ENCODE data around the gene NANOS1. TPM values are rescaled to one million over a fixed set of nuclear protein-coding genes. Genes with fewer than 3 reads are reported as not detected.

Gene NANOS1
- total and polyA plus RNA-seq, 2 experiments from 2014 or later: 1.6 to 2.9 TPM

DNA sequence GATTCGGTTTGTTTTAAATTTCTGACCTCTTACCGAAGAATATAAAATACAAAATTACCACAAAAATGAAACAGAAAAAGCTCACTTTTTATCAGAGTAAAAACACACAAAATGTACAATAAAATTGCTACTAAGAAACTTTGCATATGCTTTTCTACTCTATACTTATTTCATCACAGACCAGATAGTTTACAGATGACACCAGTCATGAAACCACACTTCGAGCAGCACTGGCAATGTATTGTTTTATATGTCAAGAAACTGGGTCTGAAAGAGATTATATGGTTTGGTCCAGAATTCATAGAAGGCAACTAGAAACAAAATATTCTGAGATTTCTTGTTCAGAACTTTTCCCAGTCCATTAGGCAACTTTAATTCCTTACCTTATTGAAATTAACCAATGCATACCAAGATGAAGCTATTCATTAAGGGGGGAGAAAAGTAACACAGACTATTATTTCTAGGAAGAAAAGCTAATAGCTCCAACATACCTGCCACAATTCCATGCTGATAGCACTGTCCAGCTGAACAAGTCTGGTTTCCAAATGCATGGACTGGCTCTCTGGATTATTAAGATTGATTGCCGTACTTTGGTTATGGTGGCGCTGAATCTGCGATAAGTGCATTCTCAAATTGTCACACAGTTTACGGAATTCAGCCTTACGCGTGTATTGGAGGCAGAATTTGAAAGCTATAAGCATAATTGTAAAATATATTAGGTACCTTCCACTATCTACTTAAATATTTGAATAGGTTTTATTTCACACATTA, 41.1 kb downstream of the NANOS1 start:
- no peak overlapping the region for H3K27ac Mint-ChIP-seq
- H3K4me1 Mint-ChIP-seq: no peaks in the 10 kb centered on the region
- peaks cover 89% of the 10 kb centered on the region for H3K36me3 Mint-ChIP-seq (ENCODE audit: low read depth)

More for the DNA sequence above, 41.1 kb downstream of the NANOS1 start:
- Histone ChIP-seq H3K9me2 (ENCODE audit: insufficient read depth) (no peaks in the 10 kb centered on the region), H4K20me1 (replicated peaks; ENCODE audit: insufficient read depth) (peaks cover 72% of the 10 kb centered on the region), H2AFZ (no peak overlapping the region), H3K27ac (ENCODE audit: low read depth) (no peak overlapping the region), H3K36me3 (ENCODE audit: insufficient read depth) (peaks cover 81% of the 10 kb centered on the region), H3K27me3 (ENCODE audit: insufficient read depth) (no peaks in the 10 kb centered on the region), H3K4me3 (no peak overlapping the region), H3K79me2 (replicated peaks; ENCODE audit: insufficient read depth) (peaks cover 100% of the 10 kb centered on the region), H3F3A (replicated peaks; ENCODE audit: low read depth) (0 out of 2 replicates have a peak, but pooled peaks cover 11% of the 10 kb centered on the region), H3K4me1 (ENCODE audit: insufficient read depth) (peaks cover 3% of the 10 kb centered on the region), H3K4me2 (no peak overlapping the region)
- Mint-ChIP-seq H3K27me3 (ENCODE audit: insufficient read depth, low read depth, poor library complexity) (peaks cover 4% of the 10 kb centered on the region), H3K9me3 (no peaks in the 10 kb centered on the region), H3K4me3 (no peak overlapping the region)
- no peak for DNase-seq (ENCODE audit: low spot score)
- ATAC-seq: no peak
- no peak for TF ChIP-seq CREB1 (CRISPR knock-in tag; IDR thresholded peaks at IDR 0.05; ENCODE audit: low read depth)
- TF ChIP-seq POLR2AphosphoS5 (IDR thresholded peaks at IDR 0.05; ENCODE audit: low read depth): no peak
- TF ChIP-seq, protein P1, sequence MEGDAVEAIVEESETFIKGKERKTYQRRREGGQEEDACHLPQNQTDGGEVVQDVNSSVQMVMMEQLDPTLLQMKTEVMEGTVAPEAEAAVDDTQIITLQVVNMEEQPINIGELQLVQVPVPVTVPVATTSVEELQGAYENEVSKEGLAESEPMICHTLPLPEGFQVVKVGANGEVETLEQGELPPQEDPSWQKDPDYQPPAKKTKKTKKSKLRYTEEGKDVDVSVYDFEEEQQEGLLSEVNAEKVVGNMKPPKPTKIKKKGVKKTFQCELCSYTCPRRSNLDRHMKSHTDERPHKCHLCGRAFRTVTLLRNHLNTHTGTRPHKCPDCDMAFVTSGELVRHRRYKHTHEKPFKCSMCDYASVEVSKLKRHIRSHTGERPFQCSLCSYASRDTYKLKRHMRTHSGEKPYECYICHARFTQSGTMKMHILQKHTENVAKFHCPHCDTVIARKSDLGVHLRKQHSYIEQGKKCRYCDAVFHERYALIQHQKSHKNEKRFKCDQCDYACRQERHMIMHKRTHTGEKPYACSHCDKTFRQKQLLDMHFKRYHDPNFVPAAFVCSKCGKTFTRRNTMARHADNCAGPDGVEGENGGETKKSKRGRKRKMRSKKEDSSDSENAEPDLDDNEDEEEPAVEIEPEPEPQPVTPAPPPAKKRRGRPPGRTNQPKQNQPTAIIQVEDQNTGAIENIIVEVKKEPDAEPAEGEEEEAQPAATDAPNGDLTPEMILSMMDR (conservative IDR thresholded peaks at IDR 0.05; ENCODE audit: low read depth in 2 of 2): no peak
- TF ChIP-seq, protein P2, sequence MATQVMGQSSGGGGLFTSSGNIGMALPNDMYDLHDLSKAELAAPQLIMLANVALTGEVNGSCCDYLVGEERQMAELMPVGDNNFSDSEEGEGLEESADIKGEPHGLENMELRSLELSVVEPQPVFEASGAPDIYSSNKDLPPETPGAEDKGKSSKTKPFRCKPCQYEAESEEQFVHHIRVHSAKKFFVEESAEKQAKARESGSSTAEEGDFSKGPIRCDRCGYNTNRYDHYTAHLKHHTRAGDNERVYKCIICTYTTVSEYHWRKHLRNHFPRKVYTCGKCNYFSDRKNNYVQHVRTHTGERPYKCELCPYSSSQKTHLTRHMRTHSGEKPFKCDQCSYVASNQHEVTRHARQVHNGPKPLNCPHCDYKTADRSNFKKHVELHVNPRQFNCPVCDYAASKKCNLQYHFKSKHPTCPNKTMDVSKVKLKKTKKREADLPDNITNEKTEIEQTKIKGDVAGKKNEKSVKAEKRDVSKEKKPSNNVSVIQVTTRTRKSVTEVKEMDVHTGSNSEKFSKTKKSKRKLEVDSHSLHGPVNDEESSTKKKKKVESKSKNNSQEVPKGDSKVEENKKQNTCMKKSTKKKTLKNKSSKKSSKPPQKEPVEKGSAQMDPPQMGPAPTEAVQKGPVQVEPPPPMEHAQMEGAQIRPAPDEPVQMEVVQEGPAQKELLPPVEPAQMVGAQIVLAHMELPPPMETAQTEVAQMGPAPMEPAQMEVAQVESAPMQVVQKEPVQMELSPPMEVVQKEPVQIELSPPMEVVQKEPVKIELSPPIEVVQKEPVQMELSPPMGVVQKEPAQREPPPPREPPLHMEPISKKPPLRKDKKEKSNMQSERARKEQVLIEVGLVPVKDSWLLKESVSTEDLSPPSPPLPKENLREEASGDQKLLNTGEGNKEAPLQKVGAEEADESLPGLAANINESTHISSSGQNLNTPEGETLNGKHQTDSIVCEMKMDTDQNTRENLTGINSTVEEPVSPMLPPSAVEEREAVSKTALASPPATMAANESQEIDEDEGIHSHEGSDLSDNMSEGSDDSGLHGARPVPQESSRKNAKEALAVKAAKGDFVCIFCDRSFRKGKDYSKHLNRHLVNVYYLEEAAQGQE (IDR thresholded peaks at IDR 0.05; ENCODE audit: unreplicated experiment): no peak
- no peak for TF ChIP-seq EZH2phosphoT487 (IDR thresholded peaks at IDR 0.05; ENCODE audit: unreplicated experiment)
- no peak for TF ChIP-seq JUNB (IDR thresholded peaks at IDR 0.05; ENCODE audit: unreplicated experiment)
- no peak for TF ChIP-seq NANOG (IDR thresholded peaks at IDR 0.05; ENCODE audit: borderline replicate concordance)
- TF ChIP-seq, protein P3, sequence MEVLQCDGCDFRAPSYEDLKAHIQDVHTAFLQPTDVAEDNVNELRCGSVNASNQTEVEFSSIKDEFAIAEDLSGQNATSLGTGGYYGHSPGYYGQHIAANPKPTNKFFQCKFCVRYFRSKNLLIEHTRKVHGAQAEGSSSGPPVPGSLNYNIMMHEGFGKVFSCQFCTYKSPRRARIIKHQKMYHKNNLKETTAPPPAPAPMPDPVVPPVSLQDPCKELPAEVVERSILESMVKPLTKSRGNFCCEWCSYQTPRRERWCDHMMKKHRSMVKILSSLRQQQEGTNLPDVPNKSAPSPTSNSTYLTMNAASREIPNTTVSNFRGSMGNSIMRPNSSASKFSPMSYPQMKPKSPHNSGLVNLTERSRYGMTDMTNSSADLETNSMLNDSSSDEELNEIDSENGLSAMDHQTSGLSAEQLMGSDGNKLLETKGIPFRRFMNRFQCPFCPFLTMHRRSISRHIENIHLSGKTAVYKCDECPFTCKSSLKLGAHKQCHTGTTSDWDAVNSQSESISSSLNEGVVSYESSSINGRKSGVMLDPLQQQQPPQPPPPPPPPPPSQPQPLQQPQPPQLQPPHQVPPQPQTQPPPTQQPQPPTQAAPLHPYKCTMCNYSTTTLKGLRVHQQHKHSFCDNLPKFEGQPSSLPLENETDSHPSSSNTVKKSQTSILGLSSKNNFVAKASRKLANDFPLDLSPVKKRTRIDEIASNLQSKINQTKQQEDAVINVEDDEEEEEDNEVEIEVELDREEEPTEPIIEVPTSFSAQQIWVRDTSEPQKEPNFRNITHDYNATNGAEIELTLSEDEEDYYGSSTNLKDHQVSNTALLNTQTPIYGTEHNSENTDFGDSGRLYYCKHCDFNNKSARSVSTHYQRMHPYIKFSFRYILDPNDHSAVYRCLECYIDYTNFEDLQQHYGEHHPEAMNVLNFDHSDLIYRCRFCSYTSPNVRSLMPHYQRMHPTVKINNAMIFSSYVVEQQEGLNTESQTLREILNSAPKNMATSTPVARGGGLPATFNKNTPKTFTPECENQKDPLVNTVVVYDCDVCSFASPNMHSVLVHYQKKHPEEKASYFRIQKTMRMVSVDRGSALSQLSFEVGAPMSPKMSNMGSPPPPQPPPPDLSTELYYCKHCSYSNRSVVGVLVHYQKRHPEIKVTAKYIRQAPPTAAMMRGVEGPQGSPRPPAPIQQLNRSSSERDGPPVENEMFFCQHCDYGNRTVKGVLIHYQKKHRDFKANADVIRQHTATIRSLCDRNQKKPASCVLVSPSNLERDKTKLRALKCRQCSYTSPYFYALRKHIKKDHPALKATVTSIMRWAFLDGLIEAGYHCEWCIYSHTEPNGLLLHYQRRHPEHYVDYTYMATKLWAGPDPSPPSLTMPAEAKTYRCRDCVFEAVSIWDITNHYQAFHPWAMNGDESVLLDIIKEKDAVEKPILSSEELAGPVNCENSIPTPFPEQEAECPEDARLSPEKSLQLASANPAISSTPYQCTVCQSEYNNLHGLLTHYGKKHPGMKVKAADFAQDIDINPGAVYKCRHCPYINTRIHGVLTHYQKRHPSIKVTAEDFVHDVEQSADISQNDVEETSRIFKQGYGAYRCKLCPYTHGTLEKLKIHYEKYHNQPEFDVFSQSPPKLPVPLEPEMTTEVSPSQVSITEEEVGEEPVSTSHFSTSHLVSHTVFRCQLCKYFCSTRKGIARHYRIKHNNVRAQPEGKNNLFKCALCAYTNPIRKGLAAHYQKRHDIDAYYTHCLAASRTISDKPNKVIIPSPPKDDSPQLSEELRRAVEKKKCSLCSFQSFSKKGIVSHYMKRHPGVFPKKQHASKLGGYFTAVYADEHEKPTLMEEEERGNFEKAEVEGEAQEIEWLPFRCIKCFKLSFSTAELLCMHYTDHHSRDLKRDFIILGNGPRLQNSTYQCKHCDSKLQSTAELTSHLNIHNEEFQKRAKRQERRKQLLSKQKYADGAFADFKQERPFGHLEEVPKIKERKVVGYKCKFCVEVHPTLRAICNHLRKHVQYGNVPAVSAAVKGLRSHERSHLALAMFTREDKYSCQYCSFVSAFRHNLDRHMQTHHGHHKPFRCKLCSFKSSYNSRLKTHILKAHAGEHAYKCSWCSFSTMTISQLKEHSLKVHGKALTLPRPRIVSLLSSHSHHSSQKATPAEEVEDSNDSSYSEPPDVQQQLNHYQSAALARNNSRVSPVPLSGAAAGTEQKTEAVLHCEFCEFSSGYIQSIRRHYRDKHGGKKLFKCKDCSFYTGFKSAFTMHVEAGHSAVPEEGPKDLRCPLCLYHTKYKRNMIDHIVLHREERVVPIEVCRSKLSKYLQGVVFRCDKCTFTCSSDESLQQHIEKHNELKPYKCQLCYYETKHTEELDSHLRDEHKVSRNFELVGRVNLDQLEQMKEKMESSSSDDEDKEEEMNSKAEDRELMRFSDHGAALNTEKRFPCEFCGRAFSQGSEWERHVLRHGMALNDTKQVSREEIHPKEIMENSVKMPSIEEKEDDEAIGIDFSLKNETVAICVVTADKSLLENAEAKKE (CRISPR knock-in tag; IDR thresholded peaks at IDR 0.05): no peak
- no peak for TF ChIP-seq ZNF331 (CRISPR knock-in tag; IDR thresholded peaks at IDR 0.05; ENCODE audit: low read depth)

All from GM23338 (cell line).